HG03571 (cell line): ENCODE results near the gene C16orf95.
"Not testable (repeated sequence)": the region's sequence is repeated elsewhere in the genome, so short reads cannot be mapped to it uniquely, and the experiment has no call there.

Source experiments
- ATAC-seq: cut with Tn5 transposase; IDR thresholded peaks from one replicate; pipeline ENCODE4 v1.9.1; 2021; ENCODE audit not compliant: unreplicated experiment

Gene C16orf95

GRCh38 chr16:87259431-87259830 is 57.8 kb downstream of the C16orf95 start:
- ATAC-seq, result no peak

- ATAC-seq, result not testable (repeated sequence)
These were observed 58.5 kb downstream of the C16orf95 start for GRCh38 chr16:87258653-87259052.

GRCh38 chr16:87255866-87256265 is 61.3 kb downstream of the C16orf95 start:
- no peak for ATAC-seq

- ATAC-seq, result no peak
These were observed 62.5 kb downstream of the C16orf95 start for GRCh38 chr16:87254734-87255133.

- no peak for ATAC-seq
These were observed 62.9 kb downstream of the C16orf95 start for GRCh38 chr16:87254296-87254695.

GRCh38 chr16:87253536-87253935 is 63.7 kb downstream of the C16orf95 start:
- ATAC-seq, result no peak
